Measurements from ENCODE around the gene WDR48.

The WDR48 gene

DNA sequence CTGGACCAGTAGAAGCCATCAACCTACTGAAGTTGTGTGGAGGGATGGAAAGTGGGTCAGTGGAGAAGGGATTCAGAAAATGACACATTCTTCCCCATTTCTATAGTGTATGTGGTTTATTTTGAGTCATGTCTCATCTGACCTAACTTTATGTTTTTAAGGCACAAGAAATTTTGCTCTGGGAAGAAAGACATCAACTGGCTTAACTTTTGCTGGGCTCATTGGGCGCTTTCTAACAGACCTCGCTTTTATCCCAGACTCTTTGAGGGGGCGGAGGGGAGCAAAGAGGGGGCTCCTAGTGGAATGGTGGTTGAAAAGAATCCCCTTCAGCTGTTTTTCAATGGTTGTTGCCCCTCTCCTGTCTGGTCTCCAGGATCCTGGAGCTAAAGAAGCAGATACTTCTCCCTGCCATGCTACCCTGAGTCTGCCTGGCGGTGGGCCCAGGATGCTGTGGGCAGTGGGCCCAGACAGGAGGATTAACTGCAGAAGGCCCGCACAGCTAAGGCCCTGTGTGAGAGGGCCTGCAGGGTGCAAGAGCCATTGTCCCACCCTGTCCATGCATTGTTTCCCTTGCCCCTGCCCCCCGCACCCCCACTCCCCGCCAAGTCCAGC is 87.1 kb downstream of the WDR48 start:
- DNase-seq (ENCODE audit: low read depth, low spot score): peak; percentile 86

DNA sequence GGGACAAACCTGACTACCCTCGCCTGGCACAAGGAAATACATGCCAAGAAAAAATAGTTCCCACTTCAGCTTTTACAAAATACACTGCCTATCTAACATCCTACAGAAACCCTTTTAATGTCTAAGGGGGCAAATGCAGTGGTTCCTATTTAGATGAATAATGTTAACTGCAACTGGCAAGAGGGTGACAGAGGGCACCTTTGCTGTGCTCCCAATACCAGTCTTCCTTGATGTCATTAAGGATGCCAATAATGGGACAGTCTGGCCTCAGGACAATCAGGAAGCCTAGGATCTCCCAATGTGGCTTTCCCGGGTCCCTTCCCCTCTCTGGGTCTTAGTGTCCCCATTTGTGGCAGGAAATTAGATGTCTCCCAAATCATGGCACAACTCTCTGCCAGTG is 87.6 kb downstream of the WDR48 start:
- DNase-seq (ENCODE audit: low read depth, low spot score): no peak

GRCh38 chr3:39140341-39140971 is 88.6 kb downstream of the WDR48 start:
- DNase-seq (ENCODE audit: low read depth, low spot score): no peak

DNA sequence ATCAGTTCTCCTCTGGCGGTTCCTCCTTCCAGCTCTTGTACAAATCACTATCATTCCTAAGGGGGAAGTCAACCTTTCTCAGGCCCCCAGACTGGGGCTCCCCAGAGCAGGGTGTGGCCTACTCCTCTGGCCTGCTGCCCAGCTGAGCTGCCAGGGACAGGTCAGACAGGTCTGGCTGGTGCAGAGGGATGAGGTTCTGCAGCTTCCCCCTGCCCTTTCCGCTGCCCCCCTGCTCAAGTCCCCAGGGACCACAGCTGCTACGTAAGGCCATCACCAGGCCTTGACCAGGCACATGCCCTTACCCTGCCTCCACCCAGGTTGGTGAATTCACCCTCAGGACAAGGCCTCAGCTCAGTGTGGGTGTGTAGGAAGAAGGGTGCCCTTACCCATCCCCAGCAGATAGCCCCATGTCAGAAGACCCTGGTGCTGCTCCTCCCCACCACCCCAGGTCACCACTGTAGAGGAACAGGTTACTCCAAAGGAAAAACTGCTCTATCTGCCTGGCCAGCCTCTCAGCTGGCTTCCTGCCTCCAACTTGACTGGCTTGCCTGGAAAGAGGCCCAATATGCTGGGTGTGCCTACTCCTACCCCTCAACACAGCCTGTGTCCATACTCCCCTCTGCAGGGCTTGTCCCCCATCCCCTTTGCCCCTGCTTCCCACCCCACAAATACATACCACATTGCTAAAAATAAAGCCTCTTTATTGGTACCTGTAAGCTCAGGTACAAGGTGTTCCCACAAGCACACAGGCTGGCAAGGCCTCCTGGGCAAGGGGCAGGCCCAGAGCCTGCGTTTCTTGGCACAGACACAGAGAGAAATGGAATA is 89.6 kb downstream of the WDR48 start:
- peak; percentile 52 for DNase-seq (ENCODE audit: low read depth, low spot score)

- no peak for DNase-seq (ENCODE audit: low read depth, low spot score)
Measured at GRCh38 chr3:39142067-39142466, 90.3 kb downstream of the WDR48 start.

DNA sequence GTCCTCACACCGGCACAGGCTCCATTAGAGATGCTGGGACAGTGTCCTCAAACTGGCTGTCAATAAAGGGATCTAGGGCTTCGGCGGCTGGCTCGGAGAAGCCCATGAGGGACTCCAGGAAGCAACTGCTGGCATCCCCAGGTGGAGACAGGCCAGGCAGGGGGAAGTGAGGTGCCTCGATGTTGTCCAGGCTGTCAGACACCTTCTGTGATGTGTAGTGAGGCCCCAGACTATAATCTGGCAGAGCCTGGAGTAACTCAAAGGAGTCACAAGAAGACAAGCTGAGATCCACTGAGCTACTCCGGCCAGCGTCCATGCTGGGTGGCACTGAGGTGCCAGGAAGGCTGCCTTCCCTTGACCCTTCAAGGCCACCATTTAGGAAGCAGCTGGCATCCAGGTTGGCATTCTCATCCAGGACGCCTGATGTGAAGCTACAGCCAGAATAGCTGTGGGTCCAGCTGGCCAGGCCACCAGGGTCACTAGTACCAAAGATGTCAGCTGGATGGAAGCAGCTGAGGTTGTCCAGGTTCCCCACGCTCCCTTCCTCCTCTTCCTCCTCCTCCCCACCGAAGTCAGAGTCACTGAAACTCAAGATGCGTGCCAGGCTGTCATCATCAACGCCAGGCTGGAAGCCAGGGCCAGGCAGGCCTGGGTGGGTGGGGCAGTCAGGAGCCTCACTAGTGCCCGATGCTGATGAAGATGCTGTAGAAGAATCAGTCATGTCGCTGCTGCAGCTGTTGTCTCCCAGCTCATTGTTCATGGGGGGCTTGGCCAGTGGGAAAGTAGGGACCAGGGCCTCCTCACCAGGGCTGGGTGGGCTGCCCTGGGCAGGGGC is 91.5 kb downstream of the WDR48 start:
- DNase-seq (ENCODE audit: low read depth, low spot score): no peak

DNA sequence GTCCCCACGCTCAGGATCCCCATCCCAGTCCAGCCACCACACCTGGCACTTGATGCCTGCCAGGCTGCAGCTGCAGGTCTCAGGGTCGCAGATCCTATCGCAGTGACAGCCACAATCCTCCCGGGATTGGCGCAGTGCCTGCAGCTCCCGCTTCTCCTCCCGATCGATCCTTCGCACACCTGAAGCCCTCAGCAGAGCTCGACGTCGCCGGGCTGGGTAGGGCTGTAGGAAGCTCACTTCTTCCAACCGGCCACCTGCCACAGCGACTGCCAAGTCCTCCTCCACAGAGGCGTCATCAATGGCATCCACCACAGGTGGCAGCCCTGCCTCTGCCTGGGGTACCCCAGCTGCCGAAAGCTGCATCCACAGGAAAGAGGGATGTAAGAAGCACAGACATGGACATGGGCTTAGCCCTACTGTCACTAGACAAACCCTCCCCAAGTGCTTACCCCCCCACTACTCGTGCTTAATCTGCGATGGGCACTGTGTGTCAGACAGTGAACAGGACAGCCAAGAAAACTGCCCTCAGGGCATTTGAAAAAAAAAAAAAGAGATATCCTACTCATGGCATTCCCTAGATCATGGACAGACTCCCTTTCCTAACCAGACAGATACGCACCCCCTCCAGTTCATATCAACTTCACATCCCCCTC is 92.4 kb downstream of the WDR48 start:
- no peak for DNase-seq (ENCODE audit: low read depth, low spot score)

GRCh38 chr3:39144748-39145380 is 93.0 kb downstream of the WDR48 start:
- no peak for DNase-seq (ENCODE audit: low read depth, low spot score)

DNA sequence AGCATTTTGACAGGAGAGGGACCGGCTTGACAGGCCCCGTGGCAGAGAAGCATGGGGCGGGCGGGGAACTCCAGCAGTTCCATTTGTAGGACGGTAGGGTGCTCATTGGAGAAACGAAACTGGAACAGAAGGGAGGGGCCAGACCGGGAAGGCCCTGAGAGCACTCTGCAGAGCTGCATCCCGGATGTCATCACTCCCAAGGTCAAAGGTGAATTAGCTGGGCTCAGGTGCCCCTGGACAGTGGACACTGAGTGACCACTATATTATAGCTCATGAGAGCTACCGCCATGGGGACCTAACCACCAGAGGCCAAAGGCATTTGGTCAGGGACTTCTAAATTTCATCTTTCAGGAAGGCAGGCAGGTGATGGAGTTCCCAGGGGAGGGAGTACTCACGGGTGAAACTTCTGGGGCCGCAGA is 94.3 kb downstream of the WDR48 start:
- no peak for DNase-seq (ENCODE audit: low read depth, low spot score)
